Smooth muscle cell (in vitro differentiated cells): ENCODE measurements around the gene ENHO. TPM values are rescaled to one million over a fixed set of nuclear protein-coding genes. Genes with fewer than 3 reads are reported as not detected.

Experiments
- DNase-seq: peaks from one replicate; lab custom pipeline; 2025; ENCODE audit not compliant: unreplicated experiment; lab: John Stamatoyannopoulos, UW
- H2AFZ ChIP-seq: fragments of 200-600 bp; sonication (generic); 2 replicates; pipeline ENCODE4 v1.6.0; 2016; ENCODE audit warnings: antibody characterized with exemption, low read depth, mild to moderate bottlenecking
- H3F3A ChIP-seq: fragments of 200-600 bp; sonication (generic); 2 replicates; pipeline ENCODE4 v1.6.0; 2017; ENCODE audit warnings: antibody characterized with exemption, low read depth
- H3K27ac ChIP-seq: fragments of 200-600 bp; sonication (generic); 2 replicates; pipeline ENCODE4 v1.5.1; 2016; ENCODE audit warnings: low read depth, mild to moderate bottlenecking
- H3K27me3 ChIP-seq: fragments of 200-600 bp; sonication (generic); 2 replicates; pipeline ENCODE4 v1.6.1; 2016; ENCODE audit warnings: low read depth, mild to moderate bottlenecking
- H3K36me3 ChIP-seq: fragments of 200-600 bp; sonication (generic); 2 replicates; pipeline ENCODE4 v1.5.1; 2016; ENCODE audit warnings: low read depth
- H3K4me1 ChIP-seq: fragments of 200-600 bp; sonication (generic); 2 replicates; pipeline ENCODE4 v1.5.1; 2016; ENCODE audit warnings: low read depth
- H3K4me2 ChIP-seq: fragments of 200-600 bp; sonication (generic); 2 replicates; pipeline ENCODE4 v1.6.0; 2016; ENCODE audit warnings: mild to moderate bottlenecking
- H3K4me3 ChIP-seq: fragments of 200-600 bp; sonication (generic); 2 replicates; pipeline ENCODE4 v1.5.1; 2016; ENCODE audit warnings: mild to moderate bottlenecking
- H3K79me2 ChIP-seq: fragments of 200-600 bp; sonication (generic); 2 replicates; pipeline ENCODE4 v1.6.0; 2016; ENCODE audit warnings: low read depth, mild to moderate bottlenecking
- H3K9ac ChIP-seq: fragments of 200-600 bp; sonication (generic); 2 replicates; pipeline ENCODE4 v1.6.0; 2016; ENCODE audit warnings: low read depth
- H3K9me3 ChIP-seq: fragments of 200-600 bp; sonication (generic); replicated peaks from 2 replicates; pipeline ENCODE4 v1.5.1; 2016; ENCODE audit warnings: low read depth
- H4K20me1 ChIP-seq: fragments of 200-600 bp; sonication (generic); 2 replicates; pipeline ENCODE4 v1.6.0; 2016; ENCODE audit warnings: low read depth
- CTCF ChIP-seq: fragments of 200-600 bp; sonication (generic); IDR thresholded peaks from 2 replicates; pipeline ENCODE4 v1.5.1; 2017; ENCODE audit warnings: borderline replicate concordance, mild to moderate bottlenecking, antibody characterized with exemption; ENCODE audit not compliant: insufficient read depth, poor library complexity, severe bottlenecking
- WGBS: methylation state at CpG from one replicate; pipeline ENCODE4 v1.1.7; 2016; ENCODE audit warnings: low lambda C conversion rate; 5-methylcytosine and 5-hydroxymethylcytosine counted together
- polyA plus RNA-seq: library from polyadenylated mRNA; unstranded; fragments of >200 nt; fragmentation: Nextera tagmentation; extraction: Ambion mirVana; gene quantifications from 2 replicates; pipeline ENCODE4 v1.2.1, GENCODE V29; 2016
- total RNA-seq: library from RNA; depleted of rRNA; stranded (reverse); fragments of >200 nt; gene quantifications from 2 replicates; pipeline ENCODE4 v1.2.3, GENCODE V29; 2014

The ENHO gene
- total and polyA plus RNA-seq, 2 experiments from 2014 or later = 0.97 TPM; not detected in 1

DNA sequence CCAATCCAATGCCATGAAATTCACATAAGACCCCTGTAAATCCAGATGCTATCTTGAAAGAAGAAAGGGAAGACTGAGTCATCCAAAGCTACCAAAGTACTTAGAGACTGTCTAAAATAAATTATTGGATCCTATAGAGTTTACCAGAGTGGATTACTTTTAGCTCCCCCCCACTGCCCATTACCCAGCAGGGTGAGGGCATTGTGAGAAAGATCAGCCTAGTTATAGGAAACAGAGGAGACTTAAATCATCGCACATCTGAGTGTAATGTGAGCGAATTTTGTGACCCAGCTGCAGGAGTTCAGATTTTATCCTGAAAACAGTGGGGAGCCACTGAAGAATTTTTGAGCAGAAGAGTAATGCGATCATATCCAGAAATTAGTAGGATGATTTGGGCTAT is 1.6 kb upstream of the ENHO start:
- peaks cover 13% of the 10 kb centered on the region for H3K27me3 ChIP-seq
- WGBS = 94% methylated on average over 3 of the region's 3 CpGs
- H4K20me1 ChIP-seq = no peaks in the 10 kb centered on the region
- no peak overlapping the region for H3K27ac ChIP-seq
- H2AFZ ChIP-seq = no peak overlapping the region
- no peaks in the 10 kb centered on the region for H3K4me1 ChIP-seq
- no peaks in the 10 kb centered on the region for H3K36me3 ChIP-seq
- no peak overlapping the region for H3K9ac ChIP-seq
- no peak for DNase-seq
- H3K9me3 ChIP-seq = no peaks in the 10 kb centered on the region
- no peak for TF ChIP-seq CTCF
- H3K4me2 ChIP-seq = no peak overlapping the region
- H3F3A ChIP-seq = no peaks in the 10 kb centered on the region
- H3K79me2 ChIP-seq = no peaks in the 10 kb centered on the region
- H3K4me3 ChIP-seq = no peak overlapping the region

GRCh38 chr9:34522091-34522887 is 501 bp downstream of the ENHO start:
- no peak for TF ChIP-seq CTCF
- Histone ChIP-seq H3K27ac (no peak overlapping the region), H4K20me1 (no peaks in the 10 kb centered on the region), H3K27me3 (peaks cover 13% of the 10 kb centered on the region), H3K9me3 (no peaks in the 10 kb centered on the region), H3K9ac (no peak overlapping the region), H3F3A (no peaks in the 10 kb centered on the region), H3K4me1 (no peaks in the 10 kb centered on the region), H3K4me3 (peak overlapping the region; percentile 54), H3K4me2 (peak overlapping the region; percentile 89), H3K79me2 (no peaks in the 10 kb centered on the region), H2AFZ (peak overlapping the region; percentile 79), H3K36me3 (no peaks in the 10 kb centered on the region)
- WGBS = 25% methylated on average over 24 of the region's 31 CpGs
- no peak for DNase-seq

DNA sequence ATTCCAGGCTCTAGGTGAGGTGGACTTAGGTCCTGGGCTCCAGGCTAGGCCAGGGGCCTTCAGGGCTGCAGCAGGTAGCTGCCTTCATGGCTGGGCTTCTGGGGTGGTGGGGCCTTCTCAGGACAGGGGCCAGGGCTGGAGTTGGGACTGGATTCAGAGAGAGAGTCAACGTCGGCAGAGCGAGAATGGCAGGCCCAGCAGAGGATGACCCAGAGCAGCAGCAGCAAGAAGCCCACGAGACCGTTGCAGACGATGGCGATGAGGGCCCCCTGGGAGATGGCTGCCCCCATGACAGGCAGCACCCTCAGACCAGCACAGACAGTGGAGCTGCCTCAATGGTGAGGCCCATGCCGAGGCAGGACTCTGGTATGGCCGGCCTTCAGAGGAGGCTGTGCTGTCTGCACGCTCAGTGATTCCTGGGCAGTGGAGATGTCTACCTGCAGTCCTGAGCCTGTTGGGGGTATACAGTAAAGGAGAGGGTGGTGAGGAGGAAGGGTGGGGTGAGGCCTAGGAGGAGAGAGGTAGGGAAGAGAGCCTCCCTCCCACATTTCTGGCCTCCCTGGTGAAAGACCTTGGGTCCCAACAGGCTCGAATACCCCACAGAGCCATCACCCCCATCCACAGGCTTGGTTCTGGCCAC is 1.3 kb downstream of the ENHO start:
- Histone ChIP-seq H2AFZ (no peak overlapping the region), H3K4me3 (no peak overlapping the region), H3K27ac (no peak overlapping the region), H3K9ac (no peak overlapping the region), H3K4me2 (no peak overlapping the region), H4K20me1 (no peaks in the 10 kb centered on the region), H3K27me3 (peaks cover 13% of the 10 kb centered on the region), H3K79me2 (no peaks in the 10 kb centered on the region), H3K4me1 (no peaks in the 10 kb centered on the region), H3F3A (no peaks in the 10 kb centered on the region), H3K36me3 (no peaks in the 10 kb centered on the region), H3K9me3 (no peaks in the 10 kb centered on the region)
- no peak for DNase-seq
- WGBS = 96% methylated on average over 11 of the region's 11 CpGs
- TF ChIP-seq CTCF = no peak
